GM19372 (cell line): ENCODE results near the gene HLA-DQB1.
"Not testable (repeated sequence)": the region's sequence is repeated elsewhere in the genome, so short reads cannot be mapped to it uniquely, and the experiment has no call there.

Experiments used
- ATAC-seq: cut with Tn5 transposase; IDR thresholded peaks from one replicate; pipeline ENCODE4 v1.9.1; 2021; ENCODE audit warnings: mild to moderate bottlenecking, low read depth, moderate library complexity; ENCODE audit not compliant: unreplicated experiment

HLA-DQB1 gene

DNA sequence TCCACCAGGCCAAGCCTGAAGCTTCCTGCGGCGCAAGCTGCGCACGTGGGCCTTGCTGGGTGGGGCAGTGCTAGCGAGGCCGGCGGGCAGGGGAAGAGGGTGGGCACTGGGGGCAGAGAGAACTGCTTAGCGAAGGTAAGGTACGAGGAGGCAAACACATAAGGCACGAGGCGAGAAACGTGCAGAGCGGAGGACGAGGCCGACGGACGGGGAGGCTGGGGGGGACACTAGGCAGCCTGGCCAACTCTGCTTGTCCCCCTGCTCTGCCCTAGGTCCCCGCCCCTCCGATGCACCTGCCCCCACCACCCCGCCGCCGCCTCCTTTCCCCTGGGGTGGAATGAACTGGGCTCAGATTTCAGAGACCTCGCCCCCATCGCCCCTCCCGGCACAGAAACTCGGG, 2.1 kb downstream of the HLA-DQB1 start:
- no peak for ATAC-seq

GRCh38 chr6:32662836-32663235, 3.6 kb downstream of the HLA-DQB1 start:
- no peak for ATAC-seq

DNA sequence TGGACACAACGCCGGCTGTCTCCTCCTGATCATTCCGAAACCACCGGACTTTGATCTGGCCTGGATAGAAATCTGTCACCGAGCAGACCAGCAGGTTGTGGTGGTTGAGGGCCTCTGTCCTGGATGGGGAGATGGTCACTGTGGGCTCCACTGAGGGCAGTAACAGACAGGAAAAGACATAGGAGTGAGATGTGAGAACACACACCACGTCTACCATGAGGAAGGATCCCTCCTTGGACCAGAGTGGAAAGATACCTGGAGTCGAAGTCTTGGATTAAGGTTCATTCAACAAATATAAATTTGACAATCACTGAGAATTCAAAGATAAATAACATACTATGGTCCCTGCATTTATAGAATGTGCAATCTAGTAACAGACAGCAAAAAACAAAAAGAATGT, 4.4 kb downstream of the HLA-DQB1 start:
- ATAC-seq = no peak

DNA sequence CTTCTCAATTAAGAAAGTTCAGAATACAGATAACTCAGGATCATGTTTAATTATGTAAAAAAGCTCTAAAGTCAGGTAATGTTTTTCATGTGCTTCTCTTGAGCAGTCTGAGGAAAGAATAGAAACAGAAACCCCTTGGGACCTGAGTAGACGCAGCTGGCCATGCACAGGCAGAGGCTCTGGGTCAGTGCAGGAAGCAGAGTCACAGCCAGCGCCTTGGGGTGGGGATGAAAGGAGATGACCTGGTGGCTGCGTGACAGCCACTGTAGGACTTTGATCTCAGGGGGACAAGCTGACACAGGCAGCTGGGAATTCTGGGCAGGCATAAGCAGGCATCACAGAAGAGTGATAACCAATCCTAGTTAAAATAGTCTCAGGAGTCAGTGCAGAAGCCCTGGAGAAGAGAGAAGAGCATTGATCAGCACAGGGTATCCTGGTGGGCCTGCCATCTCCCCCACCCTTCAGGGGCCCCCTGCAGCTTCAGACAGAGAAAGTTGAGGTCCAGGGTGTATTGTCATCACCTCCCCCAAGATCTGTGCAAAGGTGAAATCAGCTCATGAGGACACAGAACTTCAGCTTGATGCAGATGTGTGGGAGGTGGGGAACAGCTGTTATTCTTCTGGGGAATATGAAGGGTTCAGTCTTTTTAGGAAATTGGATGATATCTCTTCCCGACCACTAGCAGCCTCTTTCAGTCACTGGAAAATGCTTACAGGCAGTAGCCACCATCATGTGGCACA, 6.4 kb downstream of the HLA-DQB1 start:
- no peak for ATAC-seq

- ATAC-seq = no peak
Observed at GRCh38 chr6:32658268-32658897, 8.1 kb downstream of the HLA-DQB1 start.

- not testable (repeated sequence) for ATAC-seq
Observed at GRCh38 chr6:32657819-32658218, 8.6 kb downstream of the HLA-DQB1 start.

DNA sequence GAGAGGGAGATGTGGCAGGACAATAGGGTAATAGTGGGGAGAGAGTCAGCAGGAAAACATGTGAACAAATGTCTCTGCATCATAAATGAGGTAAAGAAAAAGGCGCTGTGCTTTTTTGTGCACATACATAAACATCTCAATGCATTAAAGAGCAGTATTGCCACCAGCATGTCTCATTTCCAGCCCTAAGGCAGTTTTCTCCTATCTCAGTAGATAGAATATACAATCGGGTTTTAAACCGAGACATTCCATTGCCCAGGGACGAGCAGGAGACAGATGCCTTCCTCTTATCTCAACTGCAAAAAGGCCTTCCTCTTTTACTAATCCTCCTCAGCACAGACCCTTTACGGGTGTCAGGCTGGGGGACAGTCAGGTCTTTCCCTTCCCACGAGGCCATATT, 9.1 kb downstream of the HLA-DQB1 start:
- ATAC-seq = not testable (repeated sequence)

DNA sequence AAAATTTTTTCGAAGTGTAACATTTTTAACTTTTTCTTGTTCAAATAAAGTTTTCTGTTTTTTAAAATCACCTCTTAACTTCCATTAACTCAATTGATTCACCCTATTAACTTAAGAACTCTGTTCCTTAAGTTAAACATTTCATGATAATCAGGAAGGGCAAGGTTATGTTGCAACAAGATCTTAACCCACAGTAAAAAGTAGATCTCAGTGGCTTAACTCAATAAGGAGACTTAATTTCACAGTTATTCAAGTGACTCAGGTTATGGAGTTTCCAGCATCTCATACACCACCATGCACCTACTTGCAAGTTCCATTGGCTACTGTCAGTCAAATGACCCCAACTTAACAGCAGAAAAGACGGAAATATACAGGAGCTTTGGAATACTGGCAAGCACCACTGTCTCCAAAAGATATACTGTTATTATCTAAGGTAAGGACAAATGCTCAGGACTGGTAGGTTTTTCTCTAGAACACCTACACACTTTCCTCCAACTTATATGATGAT, 11.2 kb downstream of the HLA-DQB1 start:
- ATAC-seq = no peak

- ATAC-seq = no peak
Observed at GRCh38 chr6:32645047-32645703, 21.3 kb downstream of the HLA-DQB1 start.

DNA sequence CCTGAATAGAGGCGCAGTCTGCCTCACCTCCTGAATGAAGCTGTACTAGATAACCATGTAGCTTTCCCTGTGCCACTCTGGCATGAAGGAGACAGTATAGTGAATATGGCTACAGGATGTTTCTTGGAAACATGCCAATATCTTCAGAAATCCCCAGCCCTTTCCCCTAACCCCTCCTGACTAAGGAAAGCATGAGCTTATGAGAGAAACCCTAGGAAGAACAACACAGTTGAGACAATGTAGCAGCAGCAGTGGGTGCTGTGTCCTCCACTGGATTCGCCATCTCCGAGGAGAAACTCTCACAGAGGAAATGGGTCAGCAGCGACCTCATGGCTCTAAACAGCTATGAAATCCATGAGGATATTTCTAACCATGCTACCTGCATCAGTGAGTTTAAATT, 22.6 kb downstream of the HLA-DQB1 start:
- ATAC-seq = no peak

DNA sequence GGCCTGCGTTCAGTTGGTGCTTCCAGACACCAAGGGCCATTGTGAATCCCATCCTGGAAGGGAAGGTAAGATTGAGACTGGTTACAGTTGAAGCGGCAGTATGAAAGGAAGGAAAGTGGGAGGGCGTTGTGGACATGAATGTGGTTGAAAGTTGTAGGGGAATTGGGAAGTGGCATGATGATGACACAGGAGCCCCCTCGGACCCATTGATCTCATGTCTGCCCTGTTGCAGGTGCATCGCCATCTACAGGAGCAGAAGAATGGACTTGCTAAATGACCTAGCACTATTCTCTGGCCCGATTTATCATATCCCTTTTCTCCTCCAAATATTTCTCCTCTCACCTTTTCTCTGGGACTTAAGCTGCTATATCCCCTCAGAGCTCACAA, 23.7 kb downstream of the HLA-DQB1 start:
- ATAC-seq = no peak

DNA sequence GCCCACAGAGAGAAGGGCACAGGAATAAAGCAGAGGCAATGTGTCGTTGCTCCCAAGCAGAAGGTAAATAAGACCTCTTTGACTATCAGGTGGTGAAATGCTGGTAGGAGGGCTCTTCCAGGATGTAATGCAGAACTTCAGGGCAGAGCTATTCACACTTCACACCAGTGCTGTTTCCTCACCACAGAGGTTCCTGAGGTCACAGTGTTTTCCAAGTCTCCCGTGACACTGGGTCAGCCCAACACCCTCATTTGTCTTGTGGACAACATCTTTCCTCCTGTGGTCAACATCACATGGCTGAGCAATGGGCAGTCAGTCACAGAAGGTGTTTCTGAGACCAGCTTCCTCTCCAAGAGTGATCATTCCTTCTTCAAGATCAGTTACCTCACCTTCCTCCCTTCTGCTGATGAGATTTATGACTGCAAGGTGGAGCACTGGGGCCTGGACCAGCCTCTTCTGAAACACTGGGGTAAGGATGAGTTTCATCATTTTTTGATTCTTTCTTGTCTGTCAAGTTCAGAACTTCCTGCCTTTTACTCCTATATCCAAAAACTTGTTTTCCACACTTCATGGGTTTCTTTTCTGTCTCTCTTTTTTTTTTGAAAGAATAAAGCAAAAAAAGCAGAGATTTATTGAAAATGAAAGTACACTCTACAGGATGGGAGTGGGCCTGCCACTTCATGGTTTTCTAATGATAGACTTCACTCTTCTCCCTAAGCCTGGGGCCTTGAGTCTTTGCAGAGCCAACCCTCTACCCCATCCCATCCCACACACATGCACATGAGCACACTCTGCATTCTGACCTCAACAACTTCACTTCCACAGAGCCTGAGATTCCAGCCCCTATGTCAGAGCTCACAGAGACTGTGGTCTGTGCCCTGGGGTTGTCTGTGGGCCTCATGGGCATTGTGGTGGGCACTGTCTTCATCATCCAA, 24.4 kb downstream of the HLA-DQB1 start:
- ATAC-seq = not testable (repeated sequence)

GRCh38 chr6:32641122-32641521, 25.3 kb downstream of the HLA-DQB1 start:
- ATAC-seq = no peak

DNA sequence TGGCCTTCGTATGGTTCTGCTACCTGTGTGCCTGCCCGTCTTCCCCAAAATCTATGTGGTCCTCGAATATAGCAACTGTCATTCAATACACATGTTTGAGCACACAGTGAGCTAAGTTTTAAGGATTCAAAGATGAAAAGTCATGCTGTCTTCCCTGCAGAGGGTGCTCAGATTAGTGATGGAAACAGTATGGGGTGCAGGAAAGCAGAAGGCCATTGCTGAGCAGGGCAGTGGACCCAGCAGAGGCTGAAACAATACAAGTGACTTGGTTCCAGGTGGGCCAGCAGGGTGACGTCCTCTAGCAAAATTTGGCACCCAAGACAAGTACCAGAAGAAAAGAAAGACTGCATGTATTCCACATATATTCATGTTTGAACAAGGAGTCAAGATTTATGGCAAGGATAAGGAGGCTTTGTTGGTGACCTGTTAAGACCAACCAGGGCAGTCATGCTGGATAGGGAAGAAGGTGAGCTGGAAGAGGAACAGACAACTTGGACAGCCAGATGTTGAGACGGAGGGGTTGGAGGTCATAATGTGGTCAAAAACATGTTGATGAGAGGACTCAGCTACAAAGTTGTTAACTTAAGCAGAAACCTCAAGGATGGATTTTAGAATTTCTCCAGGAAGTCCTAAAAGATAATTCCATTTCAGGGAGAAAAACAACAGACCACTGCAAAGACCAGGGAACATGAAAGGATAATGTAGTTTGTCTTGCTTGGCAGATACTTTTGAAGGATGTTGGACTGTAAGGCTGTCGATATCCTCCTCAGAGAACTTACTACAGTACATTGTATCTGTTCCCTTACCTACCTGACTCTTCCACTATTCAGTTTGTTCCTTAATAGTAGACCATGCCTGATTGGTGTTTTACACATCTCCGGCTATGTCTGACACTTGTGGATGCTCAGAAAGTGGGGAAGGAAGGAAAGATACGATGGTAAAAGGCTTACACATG, 26.7 kb downstream of the HLA-DQB1 start:
- ATAC-seq = no peak

GRCh38 chr6:32638532-32639219, 27.8 kb downstream of the HLA-DQB1 start:
- ATAC-seq = no peak

- ATAC-seq = no peak
Observed at GRCh38 chr6:32637883-32638282, 28.6 kb downstream of the HLA-DQB1 start.

- ATAC-seq = peak; percentile 64
Observed at GRCh38 chr6:32637219-32637880, 29.1 kb downstream of the HLA-DQB1 start, which contains the start of gene HLA-DQA1. TSS of gene HLA-DQA1 (plus strand) at chr6:32637406. CDS start at chr6:32637459, 53 bp downstream.

GRCh38 chr6:32635526-32636123, 30.8 kb downstream of the HLA-DQB1 start:
- ATAC-seq = no peak
